Measurements from ENCODE around the gene FKRP.

The FKRP gene

DNA sequence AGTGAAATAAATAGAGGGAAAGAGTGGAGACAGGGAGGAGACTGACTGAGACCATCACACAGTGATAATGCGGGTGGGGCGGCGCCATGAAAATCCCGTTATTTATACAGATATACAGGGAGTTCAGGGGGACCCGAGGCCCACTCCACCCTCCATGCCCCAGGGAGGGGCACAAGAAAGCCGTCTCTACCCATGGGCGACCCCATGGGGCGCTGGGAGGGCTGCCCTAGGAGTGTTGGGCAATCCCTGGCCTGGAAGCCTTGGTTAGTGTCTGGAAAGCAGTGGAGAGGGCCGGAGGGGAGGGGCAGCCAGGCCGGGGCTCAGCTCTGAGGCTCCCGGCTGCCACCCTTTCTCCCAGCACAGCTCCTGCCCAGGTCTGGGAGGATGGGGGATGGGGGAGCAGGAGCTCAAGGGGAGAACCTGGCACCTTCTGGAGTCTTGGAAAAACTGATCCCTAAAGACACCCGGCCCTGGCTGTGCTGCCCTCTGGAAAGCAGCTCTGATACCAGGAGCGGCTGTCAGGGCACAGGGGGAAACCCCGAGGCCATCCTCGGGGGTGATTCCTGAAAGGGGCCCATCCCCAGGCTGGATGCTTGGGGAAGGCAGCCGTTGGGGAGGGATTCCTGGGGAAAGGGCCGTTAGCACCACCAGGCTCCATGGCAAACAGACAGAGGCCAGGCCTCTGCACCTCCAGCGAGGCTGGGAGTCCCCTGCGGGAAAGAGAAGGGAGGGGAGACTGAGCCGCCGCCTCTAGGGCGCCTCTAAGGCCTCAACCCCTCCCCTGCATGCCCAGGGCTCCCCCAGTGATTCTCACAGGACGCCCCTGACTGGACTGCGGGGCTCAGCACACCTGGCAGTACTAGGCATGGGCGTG, 26.0 kb upstream of the FKRP start:
- TF ChIP-seq, protein P1, sequence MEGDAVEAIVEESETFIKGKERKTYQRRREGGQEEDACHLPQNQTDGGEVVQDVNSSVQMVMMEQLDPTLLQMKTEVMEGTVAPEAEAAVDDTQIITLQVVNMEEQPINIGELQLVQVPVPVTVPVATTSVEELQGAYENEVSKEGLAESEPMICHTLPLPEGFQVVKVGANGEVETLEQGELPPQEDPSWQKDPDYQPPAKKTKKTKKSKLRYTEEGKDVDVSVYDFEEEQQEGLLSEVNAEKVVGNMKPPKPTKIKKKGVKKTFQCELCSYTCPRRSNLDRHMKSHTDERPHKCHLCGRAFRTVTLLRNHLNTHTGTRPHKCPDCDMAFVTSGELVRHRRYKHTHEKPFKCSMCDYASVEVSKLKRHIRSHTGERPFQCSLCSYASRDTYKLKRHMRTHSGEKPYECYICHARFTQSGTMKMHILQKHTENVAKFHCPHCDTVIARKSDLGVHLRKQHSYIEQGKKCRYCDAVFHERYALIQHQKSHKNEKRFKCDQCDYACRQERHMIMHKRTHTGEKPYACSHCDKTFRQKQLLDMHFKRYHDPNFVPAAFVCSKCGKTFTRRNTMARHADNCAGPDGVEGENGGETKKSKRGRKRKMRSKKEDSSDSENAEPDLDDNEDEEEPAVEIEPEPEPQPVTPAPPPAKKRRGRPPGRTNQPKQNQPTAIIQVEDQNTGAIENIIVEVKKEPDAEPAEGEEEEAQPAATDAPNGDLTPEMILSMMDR (IDR thresholded peaks at IDR 0.05; ENCODE audit: borderline replicate concordance, control extremely low read depth, extremely low read depth, insufficient read depth, missing control alignments) = no peak
- in situ Hi-C loops (cut with MboI; ENCODE audit: low sequenced_read_pairs, unreplicated experiment) = no loop called here
- no peak for DNase-seq (ENCODE audit: low spot score)

DNA sequence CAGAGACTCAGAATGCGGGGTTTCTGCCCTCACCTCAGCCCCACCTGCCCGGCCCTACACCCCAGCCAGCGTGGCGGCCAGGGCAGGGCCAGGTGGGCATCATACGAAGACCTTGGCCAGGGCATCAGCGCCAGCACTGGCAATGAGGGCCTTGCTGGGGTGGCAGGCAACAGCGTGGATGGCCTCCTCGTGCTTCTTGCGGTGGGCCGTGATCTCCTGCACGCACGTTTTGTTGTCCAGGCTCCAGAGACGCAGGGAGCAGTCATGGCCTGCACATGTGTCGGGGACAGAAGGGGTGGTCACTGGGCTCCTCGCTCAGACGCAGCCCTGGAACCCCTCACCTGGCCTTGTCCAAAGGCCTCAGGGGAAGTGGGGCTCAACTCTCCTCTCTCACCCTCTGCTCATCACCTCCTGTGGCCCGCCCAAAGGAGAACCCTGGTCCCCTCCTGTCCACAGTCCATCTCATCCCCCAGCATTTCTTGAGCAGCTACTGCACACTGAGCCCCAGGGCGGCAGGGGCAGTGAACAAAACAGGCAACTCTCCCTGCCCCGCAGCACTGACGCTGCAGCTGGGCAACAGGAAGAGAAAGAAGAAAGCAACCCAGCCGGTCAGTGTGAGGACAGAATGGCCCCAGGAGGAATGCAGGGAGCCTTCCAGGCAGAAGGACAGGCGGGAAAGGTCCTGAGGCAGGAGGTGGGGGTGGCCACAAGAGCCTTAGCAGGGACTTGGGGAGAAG, 25.2 kb upstream of the FKRP start:
- in situ Hi-C loops (cut with MboI; ENCODE audit: low sequenced_read_pairs, unreplicated experiment) = no loop called here
- DNase-seq (ENCODE audit: low spot score) = no peak
- TF ChIP-seq, protein P1 (IDR thresholded peaks at IDR 0.05; ENCODE audit: borderline replicate concordance, control extremely low read depth, extremely low read depth, insufficient read depth, missing control alignments) = no peak

DNA sequence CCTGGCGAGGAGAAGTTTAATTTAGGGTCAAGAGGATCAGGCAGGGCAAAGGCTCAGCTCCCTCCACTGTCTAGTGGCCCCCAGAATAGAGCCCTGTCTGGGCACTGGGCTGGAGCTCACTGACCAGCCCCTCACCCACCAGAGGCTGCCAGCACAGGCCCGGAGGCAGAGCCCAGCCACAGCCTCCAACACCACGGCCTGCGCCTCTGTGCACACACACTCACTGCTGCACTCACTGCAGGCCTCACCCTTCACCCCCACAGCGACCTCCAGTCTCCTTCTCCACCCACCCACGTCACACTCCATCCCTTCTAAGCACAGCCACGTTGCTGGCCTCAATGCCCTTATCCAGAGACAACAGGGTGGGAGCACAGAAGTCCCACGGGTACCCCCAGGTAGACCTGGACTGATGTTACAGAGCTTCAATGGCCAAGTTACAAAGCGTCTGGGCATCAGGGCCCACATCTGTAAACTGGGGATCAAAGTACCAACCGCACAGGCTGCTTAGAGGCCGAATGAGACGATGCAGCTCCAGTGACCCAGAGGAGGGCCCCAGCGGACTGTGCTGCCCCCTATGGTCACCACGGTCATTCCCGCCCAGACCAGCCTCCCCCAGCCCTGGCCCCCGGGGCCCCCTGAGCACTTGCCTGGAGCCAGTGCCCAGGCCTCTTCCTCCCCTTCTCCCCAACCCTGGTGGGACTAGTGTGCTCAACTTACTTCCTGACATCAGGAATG, 24.4 kb upstream of the FKRP start:
- in situ Hi-C loops (cut with MboI; ENCODE audit: low sequenced_read_pairs, unreplicated experiment) = no loop called here
- TF ChIP-seq, protein P1 (IDR thresholded peaks at IDR 0.05; ENCODE audit: borderline replicate concordance, control extremely low read depth, extremely low read depth, insufficient read depth, missing control alignments) = no peak
- no peak for DNase-seq (ENCODE audit: low spot score)

DNA sequence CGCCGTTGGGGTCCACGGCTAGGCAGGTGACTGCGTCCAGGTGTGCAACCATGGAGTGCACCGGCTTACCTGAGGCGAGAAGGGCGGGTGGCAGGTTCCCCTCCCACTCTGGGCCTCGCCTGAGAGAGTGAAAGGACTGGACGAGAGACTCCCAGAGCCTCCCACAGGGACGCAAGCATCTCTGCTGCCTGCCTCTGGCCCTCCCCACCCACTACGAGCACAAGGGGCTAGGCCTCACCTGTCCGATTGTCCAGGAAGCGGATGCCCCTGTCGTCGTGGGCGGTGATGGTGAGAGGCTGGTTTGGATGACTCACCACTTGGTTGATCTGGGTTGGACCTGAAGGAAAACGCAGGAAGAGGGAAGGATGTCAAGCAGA, 23.9 kb upstream of the FKRP start:
- in situ Hi-C loops (cut with MboI; ENCODE audit: low sequenced_read_pairs, unreplicated experiment) = no loop called here
- no peak for DNase-seq (ENCODE audit: low spot score)

DNA sequence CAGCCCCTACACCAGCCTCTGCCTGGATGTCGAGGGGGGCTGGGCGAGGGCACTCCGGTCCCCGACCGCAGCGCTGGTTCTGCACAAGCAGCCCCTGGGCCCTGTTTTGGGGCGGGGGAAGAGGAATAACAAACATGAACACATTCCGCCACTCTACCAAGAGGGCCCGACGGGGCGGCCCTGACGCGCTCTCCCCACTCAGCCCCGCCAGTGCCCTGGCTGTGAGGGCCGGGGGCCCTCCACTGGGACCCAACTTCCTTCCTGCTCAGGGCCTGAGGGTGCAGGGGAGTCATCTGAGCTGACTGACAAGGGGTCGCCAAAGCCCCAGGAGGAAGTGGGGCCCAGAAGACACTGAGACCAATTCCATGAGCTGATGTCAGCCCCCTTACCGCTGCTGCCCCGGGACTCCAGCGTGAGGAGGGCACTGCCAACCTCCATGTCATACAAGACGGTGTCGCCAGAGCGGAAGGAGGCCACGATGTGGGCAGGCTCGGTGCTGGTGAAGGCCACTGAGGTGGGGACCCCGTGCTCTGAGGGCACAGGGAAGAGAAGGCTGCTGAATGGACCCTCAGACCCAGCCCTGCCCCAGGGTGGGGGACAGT, 23.3 kb upstream of the FKRP start:
- in situ Hi-C loops (cut with MboI; ENCODE audit: low sequenced_read_pairs, unreplicated experiment) = no loop called here
- DNase-seq (ENCODE audit: low spot score) = no peak
- TF ChIP-seq, protein P1 (IDR thresholded peaks at IDR 0.05; ENCODE audit: borderline replicate concordance, control extremely low read depth, extremely low read depth, insufficient read depth, missing control alignments) = no peak

More for the DNA sequence above, 23.9 kb upstream of the FKRP start:
- TF ChIP-seq, protein P1 (IDR thresholded peaks at IDR 0.05; ENCODE audit: borderline replicate concordance, control extremely low read depth, extremely low read depth, insufficient read depth, missing control alignments) = no peak

DNA sequence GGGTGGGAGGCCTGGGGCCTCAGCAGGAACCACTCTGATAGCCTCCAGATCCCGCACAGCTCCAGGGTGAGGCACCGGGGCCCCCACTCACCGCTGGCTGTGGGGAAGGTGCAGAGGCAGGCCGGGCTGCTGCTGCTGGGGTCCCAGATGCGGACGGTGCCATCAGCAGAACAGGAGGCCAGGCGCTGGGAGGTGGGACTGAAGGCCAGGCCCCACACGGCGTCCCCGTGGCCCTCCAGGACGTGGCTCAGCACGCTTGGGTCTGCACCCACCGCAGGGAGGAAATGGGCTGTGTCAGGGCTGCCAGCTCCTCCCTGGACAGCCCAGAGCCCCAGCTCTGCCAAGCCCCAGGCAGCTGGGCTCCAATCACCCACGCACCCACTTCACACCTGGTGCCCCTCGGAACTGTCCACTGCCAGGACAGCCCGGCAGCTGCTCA, 22.8 kb upstream of the FKRP start:
- TF ChIP-seq, protein P1 (IDR thresholded peaks at IDR 0.05; ENCODE audit: borderline replicate concordance, control extremely low read depth, extremely low read depth, insufficient read depth, missing control alignments) = no peak
- in situ Hi-C loops (cut with MboI; ENCODE audit: low sequenced_read_pairs, unreplicated experiment) = no loop called here
- no peak for DNase-seq (ENCODE audit: low spot score)

All from GM13976 (cell line).